SK-N-SH (cell line): ENCODE results near the gene FYCO1.

Experiments
- CTCF ChIP-seq: fragments of 200-600 bp; sonication (generic); IDR thresholded peaks from 2 replicates; pipeline ENCODE4 v1.6.1; 2017; ENCODE audit warnings: antibody characterized with exemption, mild to moderate bottlenecking, moderate library complexity
- EZH2phosphoT487 ChIP-seq: fragments of 200-600 bp; sonication (generic); IDR thresholded peaks from 2 replicates; pipeline ENCODE4 v1.6.1; 2017; ENCODE audit warnings: low read depth, mixed run types, mild to moderate bottlenecking, antibody characterized with exemption, moderate library complexity, borderline replicate concordance
- MAX ChIP-seq: IDR thresholded peaks from 2 replicates; pipeline ENCODE4 v1.4.0; 2012; ENCODE audit warnings: low read depth
- MXI1 ChIP-seq: IDR thresholded peaks from 2 replicates; pipeline ENCODE4 v1.6.1; 2012; ENCODE audit warnings: mild to moderate bottlenecking, low read depth, low read length, improper control_type of control experiment
- REST ChIP-seq: IDR thresholded peaks from 2 replicates; pipeline ENCODE4 v1.6.1; 2012; ENCODE audit warnings: mild to moderate bottlenecking, low read depth, low read length, moderate library complexity
- RFX5 ChIP-seq: IDR thresholded peaks from 2 replicates; pipeline ENCODE4 v1.6.1; 2012; ENCODE audit warnings: mild to moderate bottlenecking, improper control_type of control experiment, low read length
- RXRA ChIP-seq: IDR thresholded peaks from 2 replicates; pipeline ENCODE4 v1.4.0; 2012; ENCODE audit warnings: low read depth, mild to moderate bottlenecking, borderline replicate concordance
- SIN3A ChIP-seq: IDR thresholded peaks from 2 replicates; pipeline ENCODE4 v1.6.1; 2012; ENCODE audit warnings: low read depth, mild to moderate bottlenecking, low read length, moderate library complexity, borderline replicate concordance
- TEAD4 ChIP-seq: IDR thresholded peaks from 2 replicates; pipeline ENCODE4 v1.4.0; 2012; ENCODE audit warnings: mild to moderate bottlenecking, borderline replicate concordance; ENCODE audit not compliant: insufficient read depth
- ZBTB33 ChIP-seq: IDR thresholded peaks from 2 replicates; pipeline ENCODE4 v1.4.0; 2012; ENCODE audit warnings: low read depth, borderline replicate concordance

GRCh38 chr3:45980819-45981218 lies 14.8 kb downstream of the FYCO1 start:
- TF ChIP-seq RXRA = no peak
- no peak for TF ChIP-seq CTCF
- TF ChIP-seq ZBTB33 = no peak
- no peak for TF ChIP-seq RFX5
- no peak for TF ChIP-seq REST
- no peak for TF ChIP-seq MAX
- TF ChIP-seq SIN3A = no peak
- no peak for TF ChIP-seq MXI1
- no peak for TF ChIP-seq TEAD4
- TF ChIP-seq EZH2phosphoT487 = no peak
